OCI-LY3 (cell line): ENCODE measurements around the gene NR3C2.

Experiments used
- H2AFZ ChIP-seq: fragments of 200-600, 300-600 bp; shearing (Covaris generic); 2 replicates; pipeline ENCODE4 v1.6.0; 2014; ENCODE audit warnings: antibody characterized with exemption, low read depth, low read length
- H3K27ac ChIP-seq: fragments of 200-600, 300-600 bp; sonication (generic); 2 replicates; pipeline ENCODE4 v1.5.1; 2014; ENCODE audit warnings: mild to moderate bottlenecking, low read length, moderate library complexity, mixed read lengths
- H3K27me3 ChIP-seq: fragments of 200-600, 300-600 bp; sonication (generic); 2 replicates; pipeline ENCODE4 v1.6.1; 2014; ENCODE audit warnings: low read depth, low read length, mixed read lengths
- H3K36me3 ChIP-seq: fragments of 200-600, 300-600 bp; sonication (generic); replicated peaks from 2 replicates; pipeline ENCODE3; 2014; ENCODE audit warnings: low read depth, low read length, mixed read lengths
- H3K4me1 ChIP-seq: fragments of 300-600, 200-600 bp; sonication (generic); 2 replicates; pipeline ENCODE4 v1.6.1; 2014; ENCODE audit warnings: low read length, mixed read lengths
- H3K4me2 ChIP-seq: fragments of 200-600, 300-600 bp; sonication (generic); 2 replicates; pipeline ENCODE4 v1.6.1; 2014; ENCODE audit warnings: low read length, mixed read lengths
- H3K4me3 ChIP-seq: fragments of 300-600, 200-600 bp; sonication (generic); 2 replicates; pipeline ENCODE4 v1.5.1; 2014; ENCODE audit warnings: antibody characterized with exemption, mild to moderate bottlenecking, low read length, moderate library complexity
- H3K79me2 ChIP-seq: fragments of 300-600, 200-600 bp; shearing (Covaris generic); 2 replicates; pipeline ENCODE4 v1.6.1; 2014; ENCODE audit warnings: mild to moderate bottlenecking, low read length, mixed read lengths
- H3K9ac ChIP-seq: fragments of 300-600, 200-600 bp; shearing (Covaris generic); 2 replicates; pipeline ENCODE4 v1.6.0; 2014; ENCODE audit warnings: mild to moderate bottlenecking, low read length, moderate library complexity
- H3K9me3 ChIP-seq: fragments of 200-600, 300-600 bp; shearing (Covaris generic); 2 replicates; pipeline ENCODE4 v1.6.1; 2014; ENCODE audit warnings: low read length, mixed read lengths; ENCODE audit not compliant: insufficient read depth
- H4K20me1 ChIP-seq: fragments of 200-600, 300-600 bp; sonication (generic); 2 replicates; pipeline ENCODE4 v1.6.1; 2016; ENCODE audit warnings: low read length, mixed read lengths; ENCODE audit not compliant: insufficient read depth
- CTCF ChIP-seq: fragments of 200-600, 300-600 bp; sonication (generic); IDR thresholded peaks from 2 replicates; pipeline ENCODE4 v1.5.1; 2014; ENCODE audit warnings: antibody characterized with exemption, low read length, low read depth
- EZH2phosphoT487 ChIP-seq: fragments of 200-600 bp; shearing (Covaris generic); IDR thresholded peaks from 2 replicates; pipeline ENCODE4 v1.6.1; 2018; ENCODE audit warnings: antibody characterized with exemption, mixed run types, low read depth

The NR3C2 gene

GRCh38 chr4:148469938-148470337 lies 27.7 kb upstream of the NR3C2 start:
- Histone ChIP-seq H2AFZ (no peak overlapping the region), H3K9ac (no peak overlapping the region), H3K36me3 (no peaks in the 10 kb centered on the region), H3K9me3 (no peaks in the 10 kb centered on the region), H3K4me3 (no peak overlapping the region), H3K4me1 (no peaks in the 10 kb centered on the region), H3K79me2 (no peaks in the 10 kb centered on the region), H3K27ac (no peak overlapping the region), H4K20me1 (no peaks in the 10 kb centered on the region), H3K4me2 (no peak overlapping the region), H3K27me3 (no peaks in the 10 kb centered on the region)
- TF ChIP-seq EZH2phosphoT487 (no peak), CTCF (peak; percentile 16; the same call in 1 of the 2 replicates)

DNA sequence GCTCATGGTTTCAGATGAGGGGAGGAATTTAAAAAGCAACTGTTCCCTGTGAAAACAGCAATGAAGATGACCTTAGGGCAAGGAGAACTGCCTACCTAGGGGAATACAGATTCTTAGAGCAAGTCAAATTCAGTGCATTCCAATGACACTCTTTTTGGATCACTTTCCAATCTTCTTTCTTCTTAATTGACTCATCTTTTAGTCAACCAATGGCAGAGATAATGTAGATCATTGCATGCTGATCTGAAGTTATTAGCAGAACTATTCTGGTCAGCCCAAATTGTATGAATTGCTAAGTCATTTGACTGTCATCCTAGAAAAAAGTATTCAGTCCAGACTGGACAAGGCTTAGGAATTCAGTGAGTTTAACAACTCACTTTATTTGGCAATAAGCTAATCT lies 12.6 kb upstream of the NR3C2 start:
- Histone ChIP-seq H3K9me3 (no peaks in the 10 kb centered on the region), H3K79me2 (no peaks in the 10 kb centered on the region), H3K4me1 (no peaks in the 10 kb centered on the region), H4K20me1 (no peaks in the 10 kb centered on the region), H3K4me2 (no peak overlapping the region), H2AFZ (no peak overlapping the region), H3K27me3 (peaks cover 3% of the 10 kb centered on the region), H3K4me3 (no peak overlapping the region), H3K27ac (no peak overlapping the region), H3K36me3 (no peaks in the 10 kb centered on the region), H3K9ac (no peak overlapping the region)
- no peak for TF ChIP-seq CTCF
- TF ChIP-seq EZH2phosphoT487: no peak

- no peak overlapping the region for H2AFZ ChIP-seq
- no peak overlapping the region for H3K9ac ChIP-seq
- no peak overlapping the region for H3K27ac ChIP-seq
- H3K4me3 ChIP-seq: no peak overlapping the region
- no peaks in the 10 kb centered on the region for H3K9me3 ChIP-seq
- H3K4me2 ChIP-seq: no peak overlapping the region
- H3K4me1 ChIP-seq: no peaks in the 10 kb centered on the region
- no peaks in the 10 kb centered on the region for H3K36me3 ChIP-seq
- H3K27me3 ChIP-seq: peaks cover 3% of the 10 kb centered on the region
- TF ChIP-seq CTCF (no peak), EZH2phosphoT487 (no peak)
- no peaks in the 10 kb centered on the region for H3K79me2 ChIP-seq
- H4K20me1 ChIP-seq: no peaks in the 10 kb centered on the region
Measured at GRCh38 chr4:148453833-148454232, 11.6 kb upstream of the NR3C2 start.

GRCh38 chr4:148452970-148453369 lies 10.8 kb upstream of the NR3C2 start:
- TF ChIP-seq EZH2phosphoT487 (no peak), CTCF (no peak)
- no peaks in the 10 kb centered on the region for H3K36me3 ChIP-seq

More at GRCh38 chr4:148452970-148453369, 10.8 kb upstream of the NR3C2 start:
- Histone ChIP-seq H4K20me1 (no peaks in the 10 kb centered on the region), H3K79me2 (no peaks in the 10 kb centered on the region), H3K27me3 (peaks cover 3% of the 10 kb centered on the region), H3K4me3 (no peak overlapping the region), H3K9me3 (no peaks in the 10 kb centered on the region), H3K4me2 (no peak overlapping the region), H3K9ac (no peak overlapping the region), H3K4me1 (no peaks in the 10 kb centered on the region), H3K27ac (no peak overlapping the region), H2AFZ (no peak overlapping the region)
